ENCODE data around the gene EPHA2. TPM values are rescaled to one million over a fixed set of nuclear protein-coding genes. Genes with fewer than 3 reads are reported as not detected.

Gene EPHA2
- total RNA-seq, 4 donors from 2014 or later = 30.0 to 66.9 (median 35.9) TPM

DNA sequence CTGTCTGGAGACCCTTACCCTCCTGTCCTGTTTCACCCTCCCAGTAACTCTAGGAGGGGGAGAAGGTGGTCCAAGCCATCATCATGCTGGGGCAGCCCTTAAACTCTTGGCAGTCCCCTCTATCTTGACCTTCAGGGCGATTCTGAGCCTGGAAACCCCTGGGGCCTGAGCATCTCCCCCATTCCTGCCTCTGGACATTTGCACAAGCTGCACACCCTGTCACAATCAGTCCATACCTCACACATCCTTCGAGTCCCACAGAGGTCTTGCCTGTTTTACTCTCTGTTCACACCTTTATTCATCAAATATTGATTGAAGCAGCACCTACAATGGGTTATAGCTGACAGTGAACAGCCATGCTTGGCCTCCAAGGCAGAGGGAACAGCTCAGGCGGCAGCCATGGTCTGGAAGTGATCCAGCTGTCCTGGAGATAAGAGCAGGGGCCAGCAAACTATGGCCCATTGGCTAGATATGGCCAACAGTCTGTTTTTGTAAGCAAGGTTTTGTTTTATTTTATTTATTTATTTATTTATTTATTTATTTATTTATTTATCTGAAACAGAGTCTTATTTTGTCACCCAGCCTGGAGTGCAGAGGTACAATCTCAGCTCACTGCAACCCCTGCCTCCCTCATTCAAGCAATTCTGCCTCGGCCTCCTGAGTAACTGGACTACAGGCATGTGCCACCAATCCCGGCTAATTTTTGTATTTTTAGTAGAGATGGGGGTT, 75.3 kb downstream of the EPHA2 start:
- WGBS, 2 donors = 91 to 96% methylated on average over 5 of the region's 5 CpGs

GRCh38 chr1:16078925-16079656, 76.8 kb downstream of the EPHA2 start:
- peak; percentile 74 to 89 for DNase-seq (ENCODE audit: low spot score in 2 of 2)
- TF ChIP-seq EP300 (IDR thresholded peaks at IDR 0.05) = peak in 1 of 2 donors; percentile 34
- TF ChIP-seq CTCF (IDR thresholded peaks at IDR 0.05) = peak; percentile 80 to 98 (median 84)
- no peak for TF ChIP-seq POLR2A (IDR thresholded peaks at IDR 0.05)
- Histone ChIP-seq H3K9me3 (no peaks in the 10 kb centered on the region), H3K27me3 (no peaks in the 10 kb centered on the region), H3K4me1 (peaks cover 0 to 39% (median 9%) of the 10 kb centered on the region in 4 donors), H3K27ac (peak overlapping the region in 2 of 4 donors; percentile 48 to 56), H3K4me3 (no peak overlapping the region), H3K36me3 (no peaks in the 10 kb centered on the region)
- WGBS, 2 donors = 37 to 39% methylated on average over 10 of the region's 10 CpGs

More for the DNA sequence above, 75.3 kb downstream of the EPHA2 start:
- H3K27me3 ChIP-seq = no peaks in the 10 kb centered on the region
- peaks cover 0 to 28% (median 3%) of the 10 kb centered on the region in 4 donors for H3K4me1 ChIP-seq
- no peak overlapping the region for H3K27ac ChIP-seq
- no peak for DNase-seq (ENCODE audit: low spot score in 2 of 2)
- no peaks in the 10 kb centered on the region for H3K9me3 ChIP-seq
- no peaks in the 10 kb centered on the region for H3K36me3 ChIP-seq
- no peak overlapping the region for H3K4me3 ChIP-seq
- TF ChIP-seq CTCF (IDR thresholded peaks at IDR 0.05) = no peak
- TF ChIP-seq POLR2A (IDR thresholded peaks at IDR 0.05) = no peak
- no peak for TF ChIP-seq EP300 (IDR thresholded peaks at IDR 0.05)

- Histone ChIP-seq H3K27ac (no peak overlapping the region), H3K4me3 (no peak overlapping the region)
- WGBS, 2 donors = 82 to 87% methylated on average over 12 of the region's 12 CpGs
Observed at GRCh38 chr1:16077406-16078245, 78.2 kb downstream of the EPHA2 start.

GRCh38 chr1:16076865-16077238, 79.0 kb downstream of the EPHA2 start:
- Histone ChIP-seq H3K27ac (no peak overlapping the region), H3K27me3 (peaks cover 0 to 4% of the 10 kb centered on the region in 2 donors), H3K9me3 (no peaks in the 10 kb centered on the region), H3K4me1 (peaks cover 0 to 34% (median 13%) of the 10 kb centered on the region in 4 donors), H3K36me3 (no peaks in the 10 kb centered on the region), H3K4me3 (no peak overlapping the region)
- DNase-seq (ENCODE audit: low spot score in 2 of 2) = no peak
- TF ChIP-seq CTCF (IDR thresholded peaks at IDR 0.05) = no peak
- no peak for TF ChIP-seq EP300 (IDR thresholded peaks at IDR 0.05)
- no peak for TF ChIP-seq POLR2A (IDR thresholded peaks at IDR 0.05)
- 83 to 85% methylated on average over 11 of the region's 11 CpGs for WGBS, 2 donors

More at GRCh38 chr1:16077406-16078245, 78.2 kb downstream of the EPHA2 start:
- TF ChIP-seq POLR2A (IDR thresholded peaks at IDR 0.05) = no peak
- no peak for TF ChIP-seq EP300 (IDR thresholded peaks at IDR 0.05)
- TF ChIP-seq CTCF (IDR thresholded peaks at IDR 0.05) = no peak
- peaks cover 0 to 4% of the 10 kb centered on the region in 2 donors for H3K27me3 ChIP-seq
- peaks cover 0 to 41% (median 13%) of the 10 kb centered on the region in 4 donors for H3K4me1 ChIP-seq
- H3K36me3 ChIP-seq = no peaks in the 10 kb centered on the region
- H3K9me3 ChIP-seq = no peaks in the 10 kb centered on the region
- DNase-seq (ENCODE audit: low spot score in 2 of 2) = no peak

All from tibial nerve (tissue), 4 donors.